Sigmoid colon (tissue), 7 donors: ENCODE results near the gene TEP1. TPM values are rescaled to one million over a fixed set of nuclear protein-coding genes. Genes with fewer than 3 reads are reported as not detected.

ENCODE experiments used
- DNase-seq: peaks from one replicate; pipeline ENCODE4 v3.0.0-alpha.2; 2019
- H3K27ac ChIP-seq, 4 donors: fragments of 200-600 bp; sonication (generic); one replicate each; pipeline ENCODE4 v1.5.1; 2016 to 2019; ENCODE audit warnings: mild to moderate bottlenecking in 1 of 4
- H3K27me3 ChIP-seq, 3 donors: fragments of 200-600 bp; sonication (generic); one replicate each; pipeline ENCODE4 v1.5.1; 2019; ENCODE audit warnings: mild to moderate bottlenecking in 1 of 3
- H3K36me3 ChIP-seq, 4 donors: fragments of 200-600 bp; sonication (generic); one replicate each; pipeline ENCODE4 v1.5.1; 2016 to 2019
- H3K4me1 ChIP-seq, 4 donors: fragments of 200-600 bp; sonication (generic); one replicate each; pipeline ENCODE4 v1.5.1; 2017 to 2019
- H3K4me3 ChIP-seq, 4 donors: fragments of 200-600 bp; sonication (generic); one replicate each; pipeline ENCODE4 v1.5.1; 2017 to 2019; ENCODE audit warnings: mild to moderate bottlenecking in 2 of 4, moderate library complexity in 1 of 4
- H3K9me3 ChIP-seq, 4 donors: fragments of 200-600 bp in 3 of 4; sonication (generic) in 3 of 4; one replicate each; pipeline versions ENCODE4 v1.5.1 to v1.6.1; 2013 to 2019
- CTCF ChIP-seq, 4 experiments: fragments of 450-650 bp in 3 of 4; fragments of 200-600 bp in 1 of 4; IDR thresholded peaks; one replicate each; pipeline ENCODE4 v1.5.1; 2016 to 2019; ENCODE audit warnings: antibody characterized with exemption in 4 of 4, mild to moderate bottlenecking in 3 of 4, moderate library complexity in 2 of 4
- EP300 ChIP-seq, 4 donors: sonication (generic); formaldehyde crosslinking; IDR thresholded peaks; one replicate each; pipeline ENCODE4 v1.6.1; 2017; ENCODE audit warnings: antibody characterized with exemption in 4 of 4
- POLR2A ChIP-seq, 2 donors: fragments of 450-650 bp; IDR thresholded peaks; one replicate each; pipeline ENCODE4 v1.6.1; 2016; ENCODE audit warnings: antibody characterized with exemption in 2 of 2, mild to moderate bottlenecking in 2 of 2, moderate library complexity in 2 of 2
- POLR2AphosphoS5 ChIP-seq, 4 donors: sonication (generic); formaldehyde crosslinking; IDR thresholded peaks; one replicate each; pipeline ENCODE4 v1.6.1; 2017; ENCODE audit warnings: antibody characterized with exemption in 4 of 4
- WGBS, 2 donors: extraction: QIAGEN DNeasy Blood & Tissue Kit; methylation state at CpG; one replicate each; pipeline ENCODE4 v1.1.7; 2013; 5-methylcytosine and 5-hydroxymethylcytosine counted together
- intact Hi-C: fragments of 100-400 bp; cut with DNase I; formaldehyde crosslinking; loops from one replicate; pipeline ENCODE4 v1.15.1; 2023
- polyA plus RNA-seq, 3 donors: library from polyadenylated mRNA; stranded (reverse); fragments of 200-250 nt; gene quantifications; one replicate each; pipeline ENCODE4 v1.2.3, GENCODE V29; 2013
- total RNA-seq, 4 donors: library from RNA; depleted of rRNA; stranded (reverse); fragments of >200 nt; gene quantifications; one replicate each; pipeline ENCODE4 v1.1.0, GENCODE V29; 2016
- donor health status: healthy with polysubstance abuse.
- donor health status: Bipolar disorder and iron deficiency.
- donor health status: healthy.

TEP1 gene
- total and polyA plus RNA-seq, 7 donors, result 12.7 to 43.7 (median 22.9) TPM

- no peak for DNase-seq
- no peaks in the 10 kb centered on the region for H3K27me3 ChIP-seq
- no peaks in the 10 kb centered on the region for H3K36me3 ChIP-seq
- intact Hi-C loops, result no loop called here
- H3K4me1 ChIP-seq, result peaks cover 0 to 19% (median 13%) of the 10 kb centered on the region in 4 donors
- 37 to 50% methylated on average over 3 of the region's 3 CpGs for WGBS, 2 donors
- TF ChIP-seq POLR2AphosphoS5 (IDR thresholded peaks at IDR 0.05) (no peak), CTCF (IDR thresholded peaks at IDR 0.05) (peak; percentile 10 to 51 (median 42))
- H3K27ac ChIP-seq, result peak overlapping the region in 2 of 4 donors; percentile 7 to 22
- no peak overlapping the region for H3K4me3 ChIP-seq
- no peaks in the 10 kb centered on the region for H3K9me3 ChIP-seq
Measured at GRCh38 chr14:20415782-20416206, 2.5 kb upstream of the TEP1 start.

- intact Hi-C loops, result loop anchor here (2.0 kb wide), 4 partner anchors 41 to 271 kb away; partner anchors contain the start of genes APEX1, OSGEP, PARP2 and RNASE4
- H3K36me3 ChIP-seq, result no peaks in the 10 kb centered on the region
- H3K27ac ChIP-seq, result peak overlapping the region; percentile 94 to 96 (median 96)
- no peaks in the 10 kb centered on the region for H3K9me3 ChIP-seq
- peak overlapping the region; percentile 64 to 87 (median 77) for H3K4me3 ChIP-seq
- DNase-seq, result no peak
- TF ChIP-seq EP300 (IDR thresholded peaks at IDR 0.05), result no peak
- TF ChIP-seq CTCF (IDR thresholded peaks at IDR 0.05), result no peak
- no peak for TF ChIP-seq POLR2A (IDR thresholded peaks at IDR 0.05)
- no peak for TF ChIP-seq POLR2AphosphoS5 (IDR thresholded peaks at IDR 0.05)
- H3K27me3 ChIP-seq, result no peaks in the 10 kb centered on the region
- 3 to 13% methylated on average over 9 of the region's 9 CpGs for WGBS, 2 donors
- H3K4me1 ChIP-seq, result peaks cover 0 to 19% (median 13%) of the 10 kb centered on the region in 4 donors
Measured at GRCh38 chr14:20413744-20414082, 412 bp upstream of the TEP1 start.

- no peaks in the 10 kb centered on the region for H3K9me3 ChIP-seq
- TF ChIP-seq POLR2AphosphoS5 (IDR thresholded peaks at IDR 0.05) (no peak), CTCF (IDR thresholded peaks at IDR 0.05) (no peak), POLR2A (IDR thresholded peaks at IDR 0.05) (no peak), EP300 (IDR thresholded peaks at IDR 0.05) (no peak)
- peak overlapping the region; percentile 94 to 96 (median 96) for H3K27ac ChIP-seq
- peak overlapping the region; percentile 64 to 87 (median 77) for H3K4me3 ChIP-seq
- peaks cover 0 to 19% (median 13%) of the 10 kb centered on the region in 4 donors for H3K4me1 ChIP-seq
- peaks cover 3 to 12% (median 7%) of the 10 kb centered on the region in 4 donors for H3K36me3 ChIP-seq
- H3K27me3 ChIP-seq, result no peaks in the 10 kb centered on the region
- intact Hi-C loops, result loop anchor here (2.0 kb wide), 4 partner anchors 42 to 272 kb away; partner anchors contain the start of genes APEX1, OSGEP, PARP2 and RNASE4
- 1 to 2% methylated on average over 7 of the region's 7 CpGs for WGBS, 2 donors
- DNase-seq, result no peak
Measured at GRCh38 chr14:20412411-20412810, 890 bp downstream of the TEP1 start.

GRCh38 chr14:20409226-20409625 lies 4.1 kb downstream of the TEP1 start:
- no peaks in the 10 kb centered on the region for H3K9me3 ChIP-seq
- no peaks in the 10 kb centered on the region for H3K27me3 ChIP-seq
- no peak overlapping the region for H3K4me3 ChIP-seq
- DNase-seq, result no peak
- no peak for TF ChIP-seq EP300 (IDR thresholded peaks at IDR 0.05)
- no peak for TF ChIP-seq POLR2AphosphoS5 (IDR thresholded peaks at IDR 0.05)
- TF ChIP-seq POLR2A (IDR thresholded peaks at IDR 0.05), result no peak
- no peak for TF ChIP-seq CTCF (IDR thresholded peaks at IDR 0.05)
- H3K4me1 ChIP-seq, result peaks cover 0 to 19% (median 13%) of the 10 kb centered on the region in 4 donors
- H3K36me3 ChIP-seq, result peaks cover 12 to 44% (median 31%) of the 10 kb centered on the region in 4 donors
- 89 to 90% methylated on average over 2 of the region's 2 CpGs for WGBS, 2 donors
- no peak overlapping the region for H3K27ac ChIP-seq
- intact Hi-C loops, result no loop called here

- Histone ChIP-seq H3K27ac (no peak overlapping the region), H3K36me3 (peaks cover 31 to 100% (median 68%) of the 10 kb centered on the region in 4 donors), H3K4me1 (no peaks in the 10 kb centered on the region), H3K9me3 (no peaks in the 10 kb centered on the region), H3K27me3 (no peaks in the 10 kb centered on the region), H3K4me3 (no peak overlapping the region)
- DNase-seq, result no peak
- no peak for TF ChIP-seq POLR2A (IDR thresholded peaks at IDR 0.05)
- TF ChIP-seq CTCF (IDR thresholded peaks at IDR 0.05), result no peak
- no peak for TF ChIP-seq EP300 (IDR thresholded peaks at IDR 0.05)
- TF ChIP-seq POLR2AphosphoS5 (IDR thresholded peaks at IDR 0.05), result no peak
- intact Hi-C loops, result no loop called here
- 94% methylated on average over 11 of the region's 11 CpGs for WGBS, 2 donors
Measured at GRCh38 chr14:20403521-20403920, 9.8 kb downstream of the TEP1 start.
